HepG2 (cell line): Measurements from ENCODE around the gene SGMS1. TPM values are rescaled to one million over a fixed set of nuclear protein-coding genes. Genes with fewer than 3 reads are reported as not detected.
A peak's percentile ranks its signal among the peaks of the same experiment; 100 is the strongest.

Source experiments
- BORCS8-MEF2B ChIP-seq: sonication (generic); formaldehyde crosslinking; IDR thresholded peaks from 2 replicates; pipeline ENCODE4 v1.8.0; 2022; ENCODE audit warnings: mild to moderate bottlenecking, missing genetic modification reagents
- SMARCE1 ChIP-seq: fragments of 450-650 bp; IDR thresholded peaks from 2 replicates; pipeline ENCODE4 v1.6.1; 2017; ENCODE audit warnings: borderline replicate concordance
- TARDBP ChIP-seq: sonication (generic); formaldehyde crosslinking; IDR thresholded peaks from 2 replicates; pipeline ENCODE4 v1.8.0; 2022; ENCODE audit warnings: mild to moderate bottlenecking, missing genetic modification reagents
- TBX3 ChIP-seq: fragments of 450-650 bp; IDR thresholded peaks from 2 replicates; pipeline ENCODE4 v1.6.1; 2017; ENCODE audit warnings: antibody characterized with exemption, mild to moderate bottlenecking, inconsistent platforms, borderline replicate concordance
- TRIM24 ChIP-seq: sonication (generic); formaldehyde crosslinking; IDR thresholded peaks from 2 replicates; pipeline ENCODE4 v1.8.0; 2022; ENCODE audit warnings: mild to moderate bottlenecking, missing genetic modification reagents
- ZBTB42 ChIP-seq: sonication (generic); formaldehyde crosslinking; IDR thresholded peaks from 2 replicates; pipeline ENCODE4 v1.5.0; 2020; ENCODE audit warnings: mild to moderate bottlenecking, missing genetic modification reagents
- ZNF180 ChIP-seq: sonication (generic); formaldehyde crosslinking; IDR thresholded peaks from 2 replicates; pipeline ENCODE4 v1.4.0; 2020; ENCODE audit warnings: low read depth, missing genetic modification reagents, borderline replicate concordance
- ZNF256 ChIP-seq: sonication (generic); formaldehyde crosslinking; conservative IDR thresholded peaks from 2 replicates; pipeline ENCODE4 v1.4.0; 2020; ENCODE audit warnings: missing genetic modification reagents
- ZNF34 ChIP-seq: sonication (generic); formaldehyde crosslinking; IDR thresholded peaks from 2 replicates; pipeline ENCODE4 v1.4.0; 2020; ENCODE audit warnings: mild to moderate bottlenecking, missing genetic modification reagents, borderline replicate concordance
- ZNF569 ChIP-seq: sonication (generic); formaldehyde crosslinking; IDR thresholded peaks from 2 replicates; pipeline ENCODE4 v1.5.0; 2020; ENCODE audit warnings: mild to moderate bottlenecking, missing genetic modification reagents, moderate library complexity, borderline replicate concordance
- ZNF644 ChIP-seq: IDR thresholded peaks from 2 replicates; pipeline ENCODE4 v1.6.1; 2016; ENCODE audit warnings: low read depth
- polyA plus RNA-seq, 8 experiments: library from polyadenylated mRNA; depleted of rRNA in 3 of 8; stranded (reverse) in 7 of 8; unstranded in 1 of 8; fragments of >200 nt; fragmentation: Illumina TruSeq in 4 of 8; extraction: Trizol in 4 of 8; gene quantifications; 2 replicates each; pipeline versions ENCODE4 v1.2.1 to v1.2.3, GENCODE V29; 2011 to 2016; ENCODE audit warnings: low read depth in 4 of 8, missing spikeins in 1 of 8, mixed read lengths in 1 of 8; ENCODE audit not compliant: insufficient read depth in 1 of 8
- total RNA-seq, 5 experiments: library from RNA; depleted of rRNA; stranded (reverse); fragments of >200 nt; fragmentation: Illumina TruSeq; extraction: Trizol; gene quantifications; 2 replicates each; pipeline ENCODE4 v1.2.3, GENCODE V29; 2016; ENCODE audit warnings: low read depth in 1 of 5
- TF ChIP-seq, protein P1 (sequence below): sonication (generic); formaldehyde crosslinking; IDR thresholded peaks from 2 replicates; pipeline ENCODE4 v1.5.1; 2020; ENCODE audit warnings: mild to moderate bottlenecking, missing genetic modification reagents, borderline replicate concordance
- TF ChIP-seq, protein P2 (sequence below): IDR thresholded peaks from 2 replicates; pipeline ENCODE4 v1.6.1; 2016; ENCODE audit warnings: mild to moderate bottlenecking, missing biosample characterization, missing genetic modification reagents
- TF ChIP-seq, protein P3 (sequence below): sonication (generic); formaldehyde crosslinking; IDR thresholded peaks from 2 replicates; pipeline ENCODE4 v1.4.0; 2020; ENCODE audit warnings: mild to moderate bottlenecking, missing genetic modification reagents
- TF ChIP-seq, protein P4 (sequence below): sonication (generic); formaldehyde crosslinking; IDR thresholded peaks from 2 replicates; pipeline ENCODE4 v1.5.1; 2020; ENCODE audit warnings: missing genetic modification reagents, mild to moderate bottlenecking, borderline replicate concordance
- TF ChIP-seq, protein P5 (sequence below): sonication (generic); formaldehyde crosslinking; IDR thresholded peaks from 2 replicates; pipeline ENCODE4 v1.5.1; 2020; ENCODE audit warnings: mild to moderate bottlenecking, missing genetic modification reagents, borderline replicate concordance

Gene SGMS1
- total and polyA plus RNA-seq, 2 of the 13 experiments (the other 11 are each of a cell fraction or from before 2014, with no cell fraction given): 6.5 to 15.1 TPM

DNA sequence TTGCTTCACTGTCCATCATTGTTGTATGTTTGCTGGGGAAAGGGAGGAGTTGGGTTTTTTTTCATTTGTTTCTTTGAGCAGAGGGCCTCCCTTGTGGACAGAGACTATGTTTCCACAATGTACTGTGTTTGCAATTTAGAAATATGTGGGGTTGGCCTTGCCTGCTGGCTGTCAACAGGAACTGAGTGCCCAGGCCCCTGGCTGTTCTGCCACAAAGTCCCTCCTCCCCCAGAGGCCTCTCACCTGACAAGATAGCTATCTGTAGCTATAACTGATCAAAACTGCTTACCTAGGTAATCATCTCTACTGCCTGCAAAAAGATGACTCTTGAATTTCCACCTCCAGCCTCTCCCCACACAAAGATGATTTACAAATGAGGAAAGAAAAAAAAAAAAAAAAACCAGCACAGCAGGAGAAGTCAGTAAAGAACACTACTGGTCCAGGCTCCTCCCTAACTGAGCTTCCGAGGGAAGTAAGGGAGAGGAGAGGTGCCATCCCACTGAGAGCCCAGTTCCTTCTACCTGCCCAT lies 121.8 kb downstream of the SGMS1 start (continued):
- TF ChIP-seq, protein P1, sequence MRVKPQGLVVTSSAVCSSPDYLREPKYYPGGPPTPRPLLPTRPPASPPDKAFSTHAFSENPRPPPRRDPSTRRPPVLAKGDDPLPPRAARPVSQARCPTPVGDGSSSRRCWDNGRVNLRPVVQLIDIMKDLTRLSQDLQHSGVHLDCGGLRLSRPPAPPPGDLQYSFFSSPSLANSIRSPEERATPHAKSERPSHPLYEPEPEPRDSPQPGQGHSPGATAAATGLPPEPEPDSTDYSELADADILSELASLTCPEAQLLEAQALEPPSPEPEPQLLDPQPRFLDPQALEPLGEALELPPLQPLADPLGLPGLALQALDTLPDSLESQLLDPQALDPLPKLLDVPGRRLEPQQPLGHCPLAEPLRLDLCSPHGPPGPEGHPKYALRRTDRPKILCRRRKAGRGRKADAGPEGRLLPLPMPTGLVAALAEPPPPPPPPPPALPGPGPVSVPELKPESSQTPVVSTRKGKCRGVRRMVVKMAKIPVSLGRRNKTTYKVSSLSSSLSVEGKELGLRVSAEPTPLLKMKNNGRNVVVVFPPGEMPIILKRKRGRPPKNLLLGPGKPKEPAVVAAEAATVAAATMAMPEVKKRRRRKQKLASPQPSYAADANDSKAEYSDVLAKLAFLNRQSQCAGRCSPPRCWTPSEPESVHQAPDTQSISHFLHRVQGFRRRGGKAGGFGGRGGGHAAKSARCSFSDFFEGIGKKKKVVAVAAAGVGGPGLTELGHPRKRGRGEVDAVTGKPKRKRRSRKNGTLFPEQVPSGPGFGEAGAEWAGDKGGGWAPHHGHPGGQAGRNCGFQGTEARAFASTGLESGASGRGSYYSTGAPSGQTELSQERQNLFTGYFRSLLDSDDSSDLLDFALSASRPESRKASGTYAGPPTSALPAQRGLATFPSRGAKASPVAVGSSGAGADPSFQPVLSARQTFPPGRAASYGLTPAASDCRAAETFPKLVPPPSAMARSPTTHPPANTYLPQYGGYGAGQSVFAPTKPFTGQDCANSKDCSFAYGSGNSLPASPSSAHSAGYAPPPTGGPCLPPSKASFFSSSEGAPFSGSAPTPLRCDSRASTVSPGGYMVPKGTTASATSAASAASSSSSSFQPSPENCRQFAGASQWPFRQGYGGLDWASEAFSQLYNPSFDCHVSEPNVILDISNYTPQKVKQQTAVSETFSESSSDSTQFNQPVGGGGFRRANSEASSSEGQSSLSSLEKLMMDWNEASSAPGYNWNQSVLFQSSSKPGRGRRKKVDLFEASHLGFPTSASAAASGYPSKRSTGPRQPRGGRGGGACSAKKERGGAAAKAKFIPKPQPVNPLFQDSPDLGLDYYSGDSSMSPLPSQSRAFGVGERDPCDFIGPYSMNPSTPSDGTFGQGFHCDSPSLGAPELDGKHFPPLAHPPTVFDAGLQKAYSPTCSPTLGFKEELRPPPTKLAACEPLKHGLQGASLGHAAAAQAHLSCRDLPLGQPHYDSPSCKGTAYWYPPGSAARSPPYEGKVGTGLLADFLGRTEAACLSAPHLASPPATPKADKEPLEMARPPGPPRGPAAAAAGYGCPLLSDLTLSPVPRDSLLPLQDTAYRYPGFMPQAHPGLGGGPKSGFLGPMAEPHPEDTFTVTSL (CRISPR knock-in tag): peak; percentile 85; the same call in 1 of the 2 replicates
- TF ChIP-seq TBX3 (no peak), ZNF34 (CRISPR knock-in tag) (no peak), TARDBP (CRISPR knock-in tag) (peak; percentile 67; the same call in 1 of the 2 replicates), ZBTB42 (CRISPR knock-in tag) (no peak), ZNF180 (CRISPR knock-in tag) (no peak), ZNF569 (CRISPR knock-in tag) (no peak), TRIM24 (CRISPR knock-in tag) (no peak), ZNF256 (CRISPR knock-in tag) (no peak), SMARCE1 (no peak), ZNF644 (CRISPR knock-in tag) (0 out of 2 replicates have a peak, but pooled peaks have one; percentile 41), BORCS8-MEF2B (no peak)
- TF ChIP-seq, protein P2, sequence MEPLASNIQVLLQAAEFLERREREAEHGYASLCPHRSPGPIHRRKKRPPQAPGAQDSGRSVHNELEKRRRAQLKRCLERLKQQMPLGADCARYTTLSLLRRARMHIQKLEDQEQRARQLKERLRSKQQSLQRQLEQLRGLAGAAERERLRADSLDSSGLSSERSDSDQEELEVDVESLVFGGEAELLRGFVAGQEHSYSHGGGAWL: no peak
- TF ChIP-seq, protein P3, sequence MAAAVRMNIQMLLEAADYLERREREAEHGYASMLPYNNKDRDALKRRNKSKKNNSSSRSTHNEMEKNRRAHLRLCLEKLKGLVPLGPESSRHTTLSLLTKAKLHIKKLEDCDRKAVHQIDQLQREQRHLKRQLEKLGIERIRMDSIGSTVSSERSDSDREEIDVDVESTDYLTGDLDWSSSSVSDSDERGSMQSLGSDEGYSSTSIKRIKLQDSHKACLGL (CRISPR knock-in tag): no peak
- TF ChIP-seq, protein P4, sequence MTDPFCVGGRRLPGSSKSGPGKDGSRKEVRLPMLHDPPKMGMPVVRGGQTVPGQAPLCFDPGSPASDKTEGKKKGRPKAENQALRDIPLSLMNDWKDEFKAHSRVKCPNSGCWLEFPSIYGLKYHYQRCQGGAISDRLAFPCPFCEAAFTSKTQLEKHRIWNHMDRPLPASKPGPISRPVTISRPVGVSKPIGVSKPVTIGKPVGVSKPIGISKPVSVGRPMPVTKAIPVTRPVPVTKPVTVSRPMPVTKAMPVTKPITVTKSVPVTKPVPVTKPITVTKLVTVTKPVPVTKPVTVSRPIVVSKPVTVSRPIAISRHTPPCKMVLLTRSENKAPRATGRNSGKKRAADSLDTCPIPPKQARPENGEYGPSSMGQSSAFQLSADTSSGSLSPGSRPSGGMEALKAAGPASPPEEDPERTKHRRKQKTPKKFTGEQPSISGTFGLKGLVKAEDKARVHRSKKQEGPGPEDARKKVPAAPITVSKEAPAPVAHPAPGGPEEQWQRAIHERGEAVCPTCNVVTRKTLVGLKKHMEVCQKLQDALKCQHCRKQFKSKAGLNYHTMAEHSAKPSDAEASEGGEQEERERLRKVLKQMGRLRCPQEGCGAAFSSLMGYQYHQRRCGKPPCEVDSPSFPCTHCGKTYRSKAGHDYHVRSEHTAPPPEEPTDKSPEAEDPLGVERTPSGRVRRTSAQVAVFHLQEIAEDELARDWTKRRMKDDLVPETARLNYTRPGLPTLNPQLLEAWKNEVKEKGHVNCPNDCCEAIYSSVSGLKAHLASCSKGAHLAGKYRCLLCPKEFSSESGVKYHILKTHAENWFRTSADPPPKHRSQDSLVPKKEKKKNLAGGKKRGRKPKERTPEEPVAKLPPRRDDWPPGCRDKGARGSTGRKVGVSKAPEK (CRISPR knock-in tag): no peak
- TF ChIP-seq, protein P5, sequence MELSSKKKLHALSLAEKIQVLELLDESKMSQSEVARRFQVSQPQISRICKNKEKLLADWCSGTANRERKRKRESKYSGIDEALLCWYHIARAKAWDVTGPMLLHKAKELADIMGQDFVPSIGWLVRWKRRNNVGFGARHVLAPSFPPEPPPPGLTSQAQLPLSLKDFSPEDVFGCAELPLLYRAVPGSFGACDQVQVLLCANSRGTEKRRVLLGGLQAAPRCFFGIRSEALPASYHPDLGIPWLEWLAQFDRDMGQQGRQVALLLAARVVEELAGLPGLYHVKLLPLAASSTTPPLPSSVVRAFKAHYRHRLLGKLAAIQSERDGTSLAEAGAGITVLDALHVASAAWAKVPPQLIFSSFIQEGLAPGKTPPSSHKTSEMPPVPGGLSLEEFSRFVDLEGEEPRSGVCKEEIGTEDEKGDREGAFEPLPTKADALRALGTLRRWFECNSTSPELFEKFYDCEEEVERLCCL (CRISPR knock-in tag): no peak
